Kidney epithelial cell (primary cell): ENCODE measurements around the gene PRKG1. TPM values are rescaled to one million over a fixed set of nuclear protein-coding genes. Genes with fewer than 3 reads are reported as not detected.
"Not testable (repeated sequence)": the region's sequence is repeated elsewhere in the genome, so short reads cannot be mapped to it uniquely, and the experiment has no call there.

ENCODE experiments used
- DNase-seq: peaks from one replicate; pipeline ENCODE4 v3.0.0-alpha.2; 2010; ENCODE audit warnings: low read depth
- H3K27me3 ChIP-seq: 2 replicates; pipeline ENCODE4 v1.6.0; 2011; ENCODE audit warnings: low read length; ENCODE audit not compliant: control insufficient read depth, insufficient read depth
- H3K36me3 ChIP-seq: 2 replicates; pipeline ENCODE4 v1.5.1; 2011; ENCODE audit warnings: low read length; ENCODE audit not compliant: control insufficient read depth, insufficient read depth
- H3K4me3 ChIP-seq: 2 replicates; pipeline ENCODE4 v1.5.1; 2011; ENCODE audit warnings: low read depth, mild to moderate bottlenecking, control low read depth, low read length
- total RNA-seq: library from RNA; depleted of rRNA; stranded (reverse); fragments of >200 nt; gene quantifications from 2 replicates; pipeline ENCODE4 v1.2.3, GENCODE V29; 2015
- TF ChIP-seq, protein P1 (sequence below): IDR thresholded peaks from 2 replicates; pipeline ENCODE4 v1.5.1; 2011; ENCODE audit warnings: mild to moderate bottlenecking, moderate library complexity, low read length, control low read depth, inconsistent platforms; ENCODE audit not compliant: insufficient read depth, poor library complexity, severe bottlenecking

Gene PRKG1
- total RNA-seq, 1 donor from 2014 or later: 1.3 TPM

- H3K27me3 ChIP-seq: no peaks in the 10 kb centered on the region
- no peaks in the 10 kb centered on the region for H3K36me3 ChIP-seq
- H3K4me3 ChIP-seq: no peak overlapping the region
- DNase-seq: no peak
- TF ChIP-seq, protein P1, sequence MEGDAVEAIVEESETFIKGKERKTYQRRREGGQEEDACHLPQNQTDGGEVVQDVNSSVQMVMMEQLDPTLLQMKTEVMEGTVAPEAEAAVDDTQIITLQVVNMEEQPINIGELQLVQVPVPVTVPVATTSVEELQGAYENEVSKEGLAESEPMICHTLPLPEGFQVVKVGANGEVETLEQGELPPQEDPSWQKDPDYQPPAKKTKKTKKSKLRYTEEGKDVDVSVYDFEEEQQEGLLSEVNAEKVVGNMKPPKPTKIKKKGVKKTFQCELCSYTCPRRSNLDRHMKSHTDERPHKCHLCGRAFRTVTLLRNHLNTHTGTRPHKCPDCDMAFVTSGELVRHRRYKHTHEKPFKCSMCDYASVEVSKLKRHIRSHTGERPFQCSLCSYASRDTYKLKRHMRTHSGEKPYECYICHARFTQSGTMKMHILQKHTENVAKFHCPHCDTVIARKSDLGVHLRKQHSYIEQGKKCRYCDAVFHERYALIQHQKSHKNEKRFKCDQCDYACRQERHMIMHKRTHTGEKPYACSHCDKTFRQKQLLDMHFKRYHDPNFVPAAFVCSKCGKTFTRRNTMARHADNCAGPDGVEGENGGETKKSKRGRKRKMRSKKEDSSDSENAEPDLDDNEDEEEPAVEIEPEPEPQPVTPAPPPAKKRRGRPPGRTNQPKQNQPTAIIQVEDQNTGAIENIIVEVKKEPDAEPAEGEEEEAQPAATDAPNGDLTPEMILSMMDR: no peak
Observed at GRCh38 chr10:52194716-52195115, 1120.4 kb downstream of the PRKG1 start.

DNA sequence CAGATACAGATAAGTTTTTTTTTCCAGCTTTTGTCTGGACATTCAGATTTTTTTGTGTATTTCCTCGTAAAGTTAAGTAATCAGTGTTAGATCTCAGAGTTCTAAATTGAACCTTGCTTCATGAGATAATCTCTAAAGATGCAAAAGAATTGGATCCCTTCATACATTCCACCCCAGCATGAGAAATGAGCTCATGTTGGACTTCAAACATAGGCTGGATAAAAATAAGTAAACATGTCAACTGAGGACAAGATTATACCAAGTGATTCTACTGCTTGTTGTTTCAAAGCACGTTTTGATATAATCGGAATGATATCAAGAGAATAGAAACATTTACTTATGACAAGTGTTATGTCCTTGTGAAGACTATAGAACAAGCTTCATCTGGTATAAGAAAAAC is 1122.8 kb downstream of the PRKG1 start:
- Histone ChIP-seq H3K4me3 (no peak overlapping the region), H3K27me3 (no peaks in the 10 kb centered on the region), H3K36me3 (no peaks in the 10 kb centered on the region)
- TF ChIP-seq, protein P1: no peak
- no peak for DNase-seq

- Histone ChIP-seq H3K27me3 (no peaks in the 10 kb centered on the region), H3K4me3 (no peak overlapping the region), H3K36me3 (no peaks in the 10 kb centered on the region)
- DNase-seq: no peak
- TF ChIP-seq, protein P1: no peak
Observed at GRCh38 chr10:52198540-52198939, 1124.3 kb downstream of the PRKG1 start.

GRCh38 chr10:52204906-52205305 is 1130.6 kb downstream of the PRKG1 start:
- H3K4me3 ChIP-seq, H3K27me3 ChIP-seq, H3K36me3 ChIP-seq, DNase-seq: not testable (repeated sequence)

DNA sequence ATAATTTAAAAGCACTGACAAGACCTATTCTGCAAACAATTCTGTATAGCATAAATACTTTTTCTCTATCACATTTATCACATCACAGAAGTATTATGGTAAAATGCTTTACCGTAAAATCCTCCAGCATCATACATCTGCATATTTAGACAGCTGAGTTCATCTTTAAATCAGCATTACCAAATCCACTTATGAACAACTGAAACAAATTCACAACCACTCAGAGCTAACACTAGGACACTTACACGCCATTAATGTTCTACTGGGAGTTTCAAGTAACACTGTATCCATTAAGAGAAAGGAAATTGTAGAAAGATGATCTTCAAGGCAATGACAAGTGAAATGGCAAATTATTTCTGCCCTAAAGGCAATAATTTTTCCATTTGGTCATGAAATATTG is 1134.1 kb downstream of the PRKG1 start:
- no peak for DNase-seq
- Histone ChIP-seq H3K36me3 (no peaks in the 10 kb centered on the region), H3K27me3 (no peaks in the 10 kb centered on the region), H3K4me3 (no peak overlapping the region)
- TF ChIP-seq, protein P1: no peak

DNA sequence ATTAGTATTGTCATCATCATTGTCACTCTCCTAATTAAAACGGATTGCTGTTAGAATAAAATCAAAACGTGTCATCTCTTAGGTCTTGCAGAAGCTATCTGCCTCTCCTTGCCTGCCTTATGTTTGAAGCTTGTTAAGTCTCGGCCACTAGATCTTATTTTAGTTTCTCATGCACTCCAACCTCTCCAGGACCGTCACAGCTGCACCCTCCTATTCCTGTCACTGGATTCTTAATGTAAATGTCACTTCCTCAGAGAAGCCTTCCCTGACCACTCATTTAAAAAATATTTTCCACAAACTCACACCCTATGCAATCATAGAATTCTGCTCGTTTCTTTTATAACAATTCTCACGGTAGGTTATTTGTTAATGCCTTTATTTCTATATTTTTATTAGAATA is 1135.9 kb downstream of the PRKG1 start:
- TF ChIP-seq, protein P1: no peak
- Histone ChIP-seq H3K27me3 (no peaks in the 10 kb centered on the region), H3K36me3 (no peaks in the 10 kb centered on the region), H3K4me3 (no peak overlapping the region)
- no peak for DNase-seq

GRCh38 chr10:52212062-52212461 is 1137.8 kb downstream of the PRKG1 start:
- no peak for DNase-seq
- Histone ChIP-seq H3K36me3 (no peaks in the 10 kb centered on the region), H3K27me3 (no peaks in the 10 kb centered on the region), H3K4me3 (no peak overlapping the region)
- TF ChIP-seq, protein P1: no peak
